ENCODE measurements around the gene TNIP2.

TNIP2 gene, protein sequence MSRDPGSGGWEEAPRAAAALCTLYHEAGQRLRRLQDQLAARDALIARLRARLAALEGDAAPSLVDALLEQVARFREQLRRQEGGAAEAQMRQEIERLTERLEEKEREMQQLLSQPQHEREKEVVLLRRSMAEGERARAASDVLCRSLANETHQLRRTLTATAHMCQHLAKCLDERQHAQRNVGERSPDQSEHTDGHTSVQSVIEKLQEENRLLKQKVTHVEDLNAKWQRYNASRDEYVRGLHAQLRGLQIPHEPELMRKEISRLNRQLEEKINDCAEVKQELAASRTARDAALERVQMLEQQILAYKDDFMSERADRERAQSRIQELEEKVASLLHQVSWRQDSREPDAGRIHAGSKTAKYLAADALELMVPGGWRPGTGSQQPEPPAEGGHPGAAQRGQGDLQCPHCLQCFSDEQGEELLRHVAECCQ

DNA sequence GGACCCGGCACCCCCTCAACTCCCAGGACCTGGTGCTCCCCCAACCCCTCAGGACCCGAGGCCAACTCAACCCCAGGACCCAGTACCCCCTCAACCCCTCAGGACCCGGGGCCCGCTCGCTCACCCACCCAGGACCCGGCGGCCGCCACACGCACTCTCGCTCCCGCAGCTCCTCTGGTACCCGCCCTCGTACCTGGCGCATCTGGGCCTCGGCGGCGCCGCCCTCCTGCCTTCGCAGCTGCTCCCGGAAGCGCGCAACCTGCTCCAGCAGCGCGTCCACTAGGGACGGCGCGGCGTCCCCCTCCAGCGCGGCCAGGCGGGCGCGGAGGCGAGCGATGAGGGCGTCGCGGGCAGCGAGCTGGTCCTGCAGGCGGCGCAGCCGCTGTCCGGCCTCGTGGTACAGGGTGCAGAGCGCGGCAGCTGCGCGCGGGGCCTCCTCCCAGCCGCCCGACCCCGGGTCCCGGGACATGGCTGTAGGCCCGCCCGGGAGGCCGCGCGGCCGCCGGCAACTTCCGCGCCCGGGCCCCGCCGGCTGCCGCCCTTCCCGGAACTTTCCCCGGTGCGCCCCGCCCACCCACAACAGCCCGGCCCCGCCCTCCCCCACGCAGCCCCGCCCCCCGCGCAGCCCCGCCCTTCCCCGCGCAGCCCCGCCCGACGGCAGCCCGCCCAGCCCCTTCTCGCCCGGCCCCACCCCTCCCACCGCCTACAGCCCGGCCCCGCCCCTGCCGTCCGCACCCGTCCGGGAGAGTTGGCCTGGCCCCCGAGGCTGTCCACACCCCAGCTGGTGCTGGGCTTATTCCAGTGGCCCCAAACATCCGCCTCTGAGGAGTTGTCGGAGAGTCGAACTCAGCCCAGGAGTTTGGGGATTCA lies at the start of gene TNIP2:
Gene TNIP2, minus strand, starts transcription at position 516 of the 870 bp plus-strand sequence. Its CDS starts 47 bp downstream, at position 469.
- DNase-seq (ENCODE audit: low spot score): peak; percentile 67

DNA sequence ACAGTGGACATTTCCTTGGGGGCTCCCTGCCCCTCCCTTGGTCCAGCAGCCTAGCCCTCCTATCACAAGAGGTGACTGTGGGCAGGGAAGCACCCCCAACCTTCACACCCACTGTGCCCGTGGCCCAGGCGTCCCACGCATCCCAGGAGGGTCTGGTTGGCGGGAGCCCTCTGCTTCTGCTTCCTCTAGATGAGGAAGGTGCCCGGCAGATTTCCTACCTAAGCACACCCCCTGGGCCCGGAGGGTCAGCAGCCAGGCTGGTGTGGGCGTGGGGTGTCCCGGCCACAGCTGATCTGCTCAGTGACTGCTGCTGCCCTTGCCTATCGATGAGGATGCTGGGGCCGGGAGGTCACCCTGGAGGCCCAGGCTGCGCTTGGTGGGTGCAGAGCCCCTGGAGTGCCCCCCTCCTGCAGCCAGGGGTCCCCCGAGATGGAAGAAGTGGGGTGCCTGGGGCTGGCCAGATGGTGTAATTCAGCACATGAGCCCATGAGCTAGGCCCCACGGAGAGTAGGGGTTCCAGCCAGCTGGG lies 48.9 kb upstream of the TNIP2 start:
- no peak for DNase-seq (ENCODE audit: low spot score)

DNA sequence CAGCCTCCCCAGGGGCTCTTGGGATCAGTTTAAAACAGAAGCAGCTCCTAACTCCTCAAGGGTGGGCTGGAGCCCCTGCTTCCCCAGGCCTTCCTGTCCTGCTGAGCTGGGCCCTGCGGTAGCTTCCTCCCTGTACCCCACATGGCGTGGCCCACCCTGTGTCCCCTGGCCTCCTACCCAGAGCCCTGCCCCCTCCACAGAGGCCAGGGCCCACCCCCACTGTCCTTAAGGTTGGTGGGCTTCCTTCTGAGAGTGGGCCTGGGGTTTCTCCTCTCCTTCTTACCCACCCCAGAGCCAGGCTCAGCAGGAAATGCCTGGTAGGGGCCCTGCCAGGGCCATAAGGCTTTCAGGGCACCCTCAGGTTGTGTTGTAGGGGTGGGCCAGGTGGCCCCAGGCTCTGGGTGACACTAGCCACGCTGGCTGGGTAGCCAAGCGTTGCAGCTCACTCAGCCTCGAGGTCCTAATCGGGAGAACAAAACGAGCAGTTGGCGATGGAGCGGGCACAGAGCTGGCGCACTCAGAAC lies 48.4 kb upstream of the TNIP2 start:
- no peak for DNase-seq (ENCODE audit: low spot score)

DNA sequence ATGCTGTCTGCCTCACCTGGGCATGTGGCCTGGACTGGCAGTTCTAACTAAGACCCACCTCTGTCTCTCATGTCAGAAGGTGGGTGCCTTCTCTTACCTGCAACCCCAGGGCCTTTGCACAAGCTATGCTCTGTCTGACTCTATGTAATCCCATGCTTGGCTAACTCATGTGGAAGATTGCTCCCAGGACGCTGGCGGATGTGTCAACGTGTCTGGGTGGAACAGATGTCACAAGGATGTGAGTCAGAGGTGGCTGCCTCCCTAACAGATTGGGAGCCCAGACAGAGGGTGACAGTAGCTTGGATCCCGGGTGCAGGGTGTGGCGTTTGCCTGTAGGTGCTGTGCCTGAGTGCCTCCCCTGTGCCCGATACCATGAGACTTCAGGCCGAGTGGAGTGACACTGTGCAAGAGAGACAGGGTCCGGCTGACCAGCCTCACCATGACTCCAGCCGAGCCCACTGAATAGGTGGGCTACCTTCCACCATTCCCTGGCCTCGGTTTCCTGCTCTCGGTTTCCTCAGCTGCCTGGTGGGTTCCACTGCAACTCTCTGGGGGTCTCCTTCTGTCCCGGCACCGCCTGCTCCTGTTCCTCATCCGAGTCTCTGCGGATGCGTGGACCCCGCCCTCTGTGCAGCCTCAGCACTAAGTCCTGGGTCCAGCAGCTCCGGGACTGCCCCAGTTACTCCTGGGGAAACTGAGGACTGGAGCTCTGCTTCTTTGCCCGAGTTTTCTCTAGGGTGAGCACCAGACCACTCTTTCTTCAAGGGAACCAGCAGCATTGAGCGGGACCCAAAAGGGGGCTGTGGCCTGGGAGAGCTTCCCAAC lies 47.7 kb upstream of the TNIP2 start:
- no peak for DNase-seq (ENCODE audit: low spot score)

DNA sequence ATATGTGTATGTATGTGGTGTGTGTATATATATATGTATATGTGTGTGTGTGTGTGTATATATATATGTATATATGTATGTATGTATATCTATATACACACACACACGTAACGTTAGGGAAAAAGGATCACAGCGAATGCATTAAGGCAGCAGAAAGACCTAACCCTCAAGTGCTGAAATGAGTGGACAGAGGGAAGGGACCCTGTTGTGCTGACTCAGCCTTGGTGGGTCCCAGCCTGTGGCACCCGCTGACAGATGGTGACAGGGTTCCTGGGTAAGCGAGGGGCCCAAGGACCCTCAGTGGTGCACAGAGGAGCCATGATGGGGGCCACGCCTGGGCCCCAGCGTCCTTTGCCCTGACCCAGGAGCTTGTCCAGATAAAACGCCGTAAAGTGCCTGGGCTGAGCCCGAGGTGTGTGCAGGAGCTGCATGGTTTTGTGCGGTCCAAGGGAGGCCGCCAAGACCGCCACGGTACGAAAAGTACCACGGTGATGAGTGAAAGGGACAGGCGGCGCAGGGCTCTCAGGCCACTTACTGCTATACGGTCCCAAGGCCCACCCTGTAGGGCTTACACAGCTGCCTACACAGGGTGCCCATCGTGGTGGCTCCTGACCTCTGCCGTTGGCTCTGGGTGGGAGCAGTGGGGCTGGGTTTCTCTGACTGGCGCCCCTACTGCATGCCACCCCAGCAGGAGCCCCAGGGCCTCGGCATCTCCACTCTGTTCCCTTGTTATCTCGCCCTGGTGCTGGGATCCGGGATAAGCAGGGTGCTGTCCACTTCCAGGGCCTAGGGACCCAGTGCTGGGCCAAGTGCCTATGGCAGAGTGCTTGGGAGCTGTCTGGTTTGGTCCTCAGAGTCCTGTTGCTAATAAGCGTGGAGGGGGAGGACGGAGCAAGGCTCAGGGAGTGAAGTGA lies 46.7 kb upstream of the TNIP2 start:
- no peak for DNase-seq (ENCODE audit: low spot score)

DNA sequence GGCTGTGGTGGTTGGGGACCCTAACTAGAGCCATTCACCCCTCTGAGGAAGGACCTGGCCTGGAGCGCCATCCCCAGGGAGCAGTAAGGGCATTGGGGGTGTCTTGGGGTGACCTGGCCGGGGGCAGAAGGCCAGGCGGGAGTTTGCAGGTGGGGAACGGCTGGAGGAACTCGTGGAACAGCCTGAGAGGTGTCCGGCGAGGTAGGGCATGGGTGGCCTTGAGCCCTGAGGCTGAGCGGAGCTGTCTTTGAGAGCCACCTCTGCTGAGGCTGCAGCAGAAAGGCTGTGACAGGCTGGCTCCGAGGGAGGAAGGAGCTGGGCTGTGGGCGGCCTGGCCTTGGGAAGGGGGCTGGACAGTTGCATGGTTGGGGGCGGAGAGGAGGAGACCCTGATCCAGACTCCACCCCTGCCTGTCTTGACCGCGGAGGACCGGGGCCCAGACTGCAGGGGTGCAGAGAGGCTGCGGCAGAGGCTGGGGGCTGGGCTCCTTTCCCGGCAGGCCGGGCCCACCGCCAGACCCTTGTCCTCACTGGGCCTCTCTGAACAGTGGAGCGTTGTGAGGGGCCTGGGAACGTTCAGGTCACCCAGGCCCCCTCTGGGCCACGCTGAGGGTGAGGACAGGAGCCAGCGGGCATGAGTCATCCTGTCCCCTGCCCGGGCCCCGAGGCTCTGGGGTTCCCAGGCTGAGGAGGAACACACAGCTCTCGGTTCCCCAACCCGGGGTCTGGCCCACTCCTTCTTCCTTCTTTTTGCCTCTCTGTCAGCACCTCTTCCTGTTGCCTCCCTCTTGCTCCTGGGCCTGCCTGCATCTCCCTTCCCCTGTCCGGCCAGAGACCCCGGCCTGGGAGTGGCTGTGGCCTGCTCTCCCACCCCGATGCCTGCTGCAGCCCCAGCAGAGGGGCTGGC lies 44.8 kb upstream of the TNIP2 start:
- no peak for DNase-seq (ENCODE audit: low spot score)

DNA sequence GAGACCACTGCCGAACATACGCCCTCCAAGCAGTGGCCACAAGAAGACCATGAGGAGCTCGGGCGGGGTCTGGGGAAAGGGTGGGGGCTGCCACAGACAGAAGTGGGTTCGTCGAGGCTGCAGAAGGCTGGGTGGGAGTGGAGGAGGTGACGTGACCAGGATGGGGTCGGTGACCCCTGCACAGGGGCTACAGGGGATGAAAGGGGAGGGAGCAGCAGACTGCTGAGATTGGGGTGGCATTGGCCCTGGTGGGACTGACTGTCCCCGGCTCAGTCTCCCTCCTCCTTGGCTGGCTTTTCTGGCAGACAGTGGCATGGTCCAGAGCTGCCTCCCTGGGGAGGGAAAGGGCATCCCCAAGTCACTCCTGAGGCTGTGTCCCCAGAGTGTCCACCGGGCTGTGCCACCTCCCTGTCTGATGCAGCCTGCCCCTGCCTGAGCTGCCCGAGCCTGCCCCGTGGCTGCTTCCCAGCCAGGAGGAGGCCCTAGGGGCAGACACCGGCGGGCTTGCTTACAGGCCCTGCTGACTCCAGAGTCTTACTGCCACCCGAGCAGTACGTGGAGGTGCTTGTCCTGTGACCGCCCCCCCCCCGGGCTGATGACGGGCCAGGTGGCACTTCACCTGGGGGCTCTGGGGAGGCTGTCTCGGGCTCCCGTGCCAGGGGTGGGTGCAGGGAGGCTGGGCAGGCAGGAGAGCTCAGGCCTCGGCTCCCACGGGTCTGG lies 44.0 kb upstream of the TNIP2 start:
- DNase-seq (ENCODE audit: low spot score): no peak

DNA sequence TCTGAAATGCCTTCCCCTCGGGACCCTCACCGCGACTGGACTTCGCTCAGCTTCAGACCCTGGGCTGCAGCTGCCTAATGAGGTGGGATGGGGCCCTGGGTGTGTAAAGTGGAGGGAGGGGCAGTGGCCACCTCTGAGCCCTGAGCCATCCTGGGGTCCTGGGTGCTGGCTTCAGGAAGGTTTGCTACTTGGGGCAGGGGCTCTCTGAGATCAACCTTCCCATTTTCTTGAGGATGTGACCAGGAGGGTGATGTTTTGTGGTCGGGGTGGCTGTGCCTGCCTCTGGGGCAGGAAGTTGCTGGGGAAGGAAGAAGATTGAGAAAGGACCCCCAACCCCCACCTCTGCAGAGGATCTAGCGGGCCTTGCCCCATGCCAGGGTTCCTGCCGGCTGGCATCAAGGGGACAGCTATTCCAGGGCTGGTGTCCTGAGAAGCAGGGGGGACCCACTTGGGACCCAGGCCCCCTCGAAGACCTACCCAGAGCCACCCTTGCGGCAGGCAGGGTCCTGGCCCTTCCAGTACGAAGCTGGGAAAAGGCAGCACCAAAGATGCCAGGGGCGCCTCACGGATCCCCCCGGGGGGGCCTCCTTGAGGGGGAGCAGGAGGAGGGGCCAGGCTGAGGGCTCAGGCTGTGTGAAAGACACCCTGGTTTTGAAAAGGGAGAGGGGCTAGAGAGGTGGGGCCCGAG lies 43.2 kb upstream of the TNIP2 start:
- no peak for DNase-seq (ENCODE audit: low spot score)

DNA sequence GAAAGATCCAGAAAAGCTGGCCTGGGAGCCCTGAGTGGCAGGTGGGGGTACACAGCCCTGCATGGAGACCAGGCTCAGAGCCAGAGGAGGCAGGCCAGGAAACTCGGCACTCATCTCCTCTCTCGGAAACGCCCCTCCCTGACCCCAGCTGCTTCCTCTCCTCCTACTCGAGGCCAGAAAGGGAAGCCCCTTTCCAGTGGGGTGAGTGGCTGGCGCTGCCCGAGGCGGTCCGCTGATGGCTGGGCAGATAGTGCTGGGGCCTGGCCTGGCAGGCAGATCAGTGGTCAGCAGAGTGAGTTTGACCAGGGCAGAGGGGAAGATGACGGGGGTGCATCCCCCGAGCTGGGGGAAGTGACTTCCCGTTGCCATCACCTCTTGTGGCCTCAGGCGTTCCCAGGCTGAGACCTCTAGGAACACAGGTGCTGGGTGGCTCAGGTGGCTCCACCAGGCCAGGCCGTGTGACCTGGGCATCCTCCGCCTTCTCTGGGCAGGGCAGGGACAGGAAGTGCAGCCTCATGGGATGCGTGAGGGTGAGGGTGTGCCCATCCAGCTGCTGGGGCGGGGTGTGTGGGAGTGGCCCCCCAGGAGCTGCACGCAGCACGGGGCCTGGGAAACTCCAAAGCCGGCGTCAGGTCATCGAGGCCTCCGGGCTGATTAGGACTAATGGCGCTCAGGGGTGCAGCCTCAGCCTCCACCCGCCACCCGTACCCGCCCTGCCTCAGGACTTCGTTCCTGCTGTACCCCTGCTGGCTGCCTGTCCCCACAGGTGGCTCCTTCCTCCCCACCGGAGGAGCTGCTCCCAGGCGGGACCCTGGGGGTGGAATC lies 42.5 kb upstream of the TNIP2 start:
- DNase-seq (ENCODE audit: low spot score): no peak

DNA sequence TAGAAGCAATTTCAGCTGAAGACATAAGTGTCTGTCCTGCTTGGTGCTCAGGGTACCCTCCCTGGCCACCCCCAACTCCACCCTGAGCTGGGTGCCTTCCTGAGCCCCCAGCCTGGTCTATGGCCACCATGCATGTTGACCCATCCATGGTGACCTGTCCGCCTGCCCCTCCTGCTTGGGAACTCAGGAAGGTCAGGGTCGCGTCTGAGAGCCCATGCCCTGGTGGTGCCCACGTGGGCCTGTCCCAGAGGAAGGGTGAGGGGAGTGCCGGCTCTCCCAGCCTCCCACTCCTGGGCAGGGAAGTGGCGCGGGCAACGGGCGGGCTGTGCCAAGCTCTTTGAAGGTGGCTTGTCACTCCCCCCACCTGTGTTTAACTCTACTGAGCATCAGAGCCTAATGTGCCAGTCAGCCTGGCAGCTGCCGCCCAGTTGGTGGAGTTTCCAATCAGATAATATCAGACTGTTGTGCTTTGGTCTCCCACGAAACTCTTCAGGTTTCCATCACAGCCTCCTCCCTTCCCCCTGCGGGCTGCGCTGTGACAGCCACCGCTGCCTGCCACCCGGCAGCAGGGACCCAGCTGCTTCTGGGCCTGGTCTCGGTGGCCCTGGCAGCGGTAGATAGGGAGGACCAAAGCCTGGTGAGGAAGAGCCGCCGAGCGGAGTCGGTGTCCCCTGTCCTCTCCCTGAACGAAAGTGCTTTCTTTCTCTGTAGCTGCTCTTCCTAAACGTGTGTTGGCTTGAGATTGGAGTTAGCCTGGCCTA lies 41.6 kb upstream of the TNIP2 start:
- DNase-seq (ENCODE audit: low spot score): no peak

DNA sequence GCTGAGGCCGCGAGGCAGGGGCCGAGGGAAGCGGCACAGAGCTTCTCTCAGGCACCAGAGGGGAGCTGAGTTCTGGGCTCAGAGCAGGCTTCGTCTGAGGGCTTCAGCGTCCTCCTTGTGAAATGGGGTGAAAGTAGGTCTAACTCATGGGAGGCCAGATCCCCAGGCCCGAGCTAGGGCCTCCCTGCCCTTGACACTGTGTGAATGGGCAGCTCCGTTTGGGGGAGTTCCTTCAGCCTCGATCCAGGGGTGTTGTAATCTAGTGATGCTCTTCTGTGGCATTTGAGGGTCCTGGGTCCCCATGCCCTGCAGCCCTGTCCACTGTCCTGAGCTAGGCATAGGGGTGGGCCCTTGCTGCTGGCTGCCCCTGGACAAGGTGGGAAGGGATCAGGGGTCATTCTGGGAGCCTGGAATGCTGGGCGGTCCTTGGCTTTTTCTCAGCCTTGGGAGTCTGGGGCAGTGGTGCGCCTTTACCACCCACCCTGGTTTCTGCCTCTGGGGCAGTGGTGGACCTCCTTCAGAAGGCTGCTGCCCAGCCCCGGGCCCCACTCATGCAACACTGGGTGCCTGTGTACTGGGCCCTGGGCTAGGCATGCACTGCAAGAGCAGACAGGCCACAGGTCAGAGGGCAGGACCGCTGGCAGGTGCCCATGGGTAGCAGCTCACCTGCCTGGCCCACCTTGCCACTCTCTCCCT lies 40.9 kb upstream of the TNIP2 start:
- no peak for DNase-seq (ENCODE audit: low spot score)

DNA sequence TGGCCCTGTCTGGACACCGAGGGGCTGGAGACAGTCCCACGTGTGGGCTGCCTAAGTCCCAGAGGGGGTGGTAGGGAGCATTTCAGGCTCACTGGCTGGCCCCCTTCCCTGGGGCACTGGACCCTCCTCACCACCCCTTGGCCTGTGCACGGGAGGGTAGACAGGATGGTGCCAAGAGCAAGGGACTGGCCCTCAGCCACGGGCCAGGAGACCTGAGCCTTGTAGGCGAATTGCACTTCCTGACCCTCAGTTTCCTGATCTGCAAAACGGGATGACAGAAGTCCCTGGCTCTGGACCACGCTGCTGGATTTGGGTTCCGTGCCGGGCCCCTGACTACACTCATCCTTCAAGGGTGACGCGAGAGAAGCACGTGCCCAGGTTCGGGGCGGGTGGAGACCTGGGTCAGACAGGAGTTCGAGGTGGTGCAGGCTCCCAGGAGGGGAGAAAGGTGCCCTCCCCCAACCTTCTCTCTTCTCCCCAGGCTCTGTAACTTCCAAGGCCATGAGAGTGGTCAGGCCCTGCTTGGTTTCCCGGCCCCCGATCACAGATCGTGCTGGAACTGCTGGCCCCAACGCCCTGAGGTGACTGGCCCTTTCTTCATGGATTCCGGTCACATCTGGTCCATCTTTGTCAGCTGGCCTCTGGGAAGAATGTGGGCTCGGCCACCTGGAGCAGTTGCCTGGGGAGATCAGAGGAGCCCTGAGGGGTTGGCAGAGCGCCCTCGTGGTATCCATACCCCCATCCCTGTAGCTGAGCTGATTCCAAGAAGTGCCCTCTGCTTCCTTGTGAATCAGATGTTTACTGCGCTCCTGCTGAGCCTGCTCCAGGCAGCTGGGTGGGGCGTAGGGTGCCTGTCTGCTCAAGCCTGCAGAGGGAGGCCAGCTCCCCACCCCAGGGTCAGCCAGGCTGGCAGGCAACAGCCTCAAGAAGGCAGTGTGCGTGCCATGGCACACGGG lies 40.0 kb upstream of the TNIP2 start:
- no peak for DNase-seq (ENCODE audit: low spot score)

DNA sequence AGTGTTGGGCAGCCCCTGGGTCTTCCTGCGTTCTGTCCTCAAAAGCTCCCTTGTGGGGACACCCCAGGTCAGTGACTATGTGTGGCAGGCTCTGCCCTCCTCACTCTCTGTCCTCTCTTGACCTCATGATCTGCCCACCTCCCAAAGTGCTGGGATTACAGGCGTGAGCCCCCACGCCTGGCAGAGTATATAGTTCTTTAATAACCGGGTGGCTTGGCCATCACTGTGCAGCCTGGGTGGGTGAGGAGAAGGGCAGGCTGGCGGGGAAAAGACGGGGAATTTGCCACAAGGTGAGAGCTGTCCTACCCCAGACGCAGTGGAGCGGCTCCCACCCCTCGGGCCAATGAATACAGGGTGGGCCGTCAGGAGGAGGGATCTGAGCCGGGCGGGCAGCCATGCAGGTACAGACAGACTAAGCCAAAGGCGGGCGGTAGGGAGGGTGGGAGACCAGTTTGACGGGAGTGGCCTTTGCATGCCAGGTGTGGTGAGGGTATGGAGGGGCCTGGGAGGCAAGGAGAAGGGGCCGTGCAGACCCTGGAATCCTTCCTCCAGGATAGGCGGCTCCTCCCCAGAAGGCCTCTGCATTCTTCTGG lies 39.3 kb upstream of the TNIP2 start:
- DNase-seq (ENCODE audit: low spot score): no peak

Data from NAMALWA (cell line).